GM19193 (cell line): ENCODE results near the gene NPSR1.

Experiments used
- POLR2A ChIP-seq: IDR thresholded peaks from 4 replicates; pipeline ENCODE4 v1.6.1; 2011; ENCODE audit not compliant: insufficient read depth, insufficient read length; ENCODE audit errors: extremely low read depth

Gene NPSR1

GRCh38 chr7:34657632-34658268, at the start of gene NPSR1:
TSS of gene NPSR1 (plus strand) at chr7:34658218. CDS start at chr7:34658413, 195 bp downstream.
- no peak for TF ChIP-seq POLR2A

- no peak for TF ChIP-seq POLR2A
Measured at GRCh38 chr7:34612661-34613060, 45.4 kb upstream of the NPSR1 start.

GRCh38 chr7:34620425-34620824, 37.6 kb upstream of the NPSR1 start:
- TF ChIP-seq POLR2A, result no peak

- no peak for TF ChIP-seq POLR2A
Measured at GRCh38 chr7:34622182-34622581, 35.8 kb upstream of the NPSR1 start.

- TF ChIP-seq POLR2A, result no peak
Measured at GRCh38 chr7:34622771-34623250, 35.2 kb upstream of the NPSR1 start.

GRCh38 chr7:34652809-34653208, 5.2 kb upstream of the NPSR1 start:
- no peak for TF ChIP-seq POLR2A

GRCh38 chr7:34653787-34654186, 4.2 kb upstream of the NPSR1 start:
- TF ChIP-seq POLR2A, result no peak

GRCh38 chr7:34655384-34655783, 2.6 kb upstream of the NPSR1 start:
- TF ChIP-seq POLR2A, result no peak

- no peak for TF ChIP-seq POLR2A
Measured at GRCh38 chr7:34656041-34656440, 2.0 kb upstream of the NPSR1 start.

- TF ChIP-seq POLR2A, result no peak
Measured at GRCh38 chr7:34659472-34660075, 1.6 kb downstream of the NPSR1 start.

- TF ChIP-seq POLR2A, result no peak
Measured at GRCh38 chr7:34662058-34662708, 4.2 kb downstream of the NPSR1 start.

- TF ChIP-seq POLR2A, result no peak
Measured at GRCh38 chr7:34664755-34665154, 6.7 kb downstream of the NPSR1 start.

GRCh38 chr7:34672430-34672829, 14.4 kb downstream of the NPSR1 start:
- no peak for TF ChIP-seq POLR2A

GRCh38 chr7:34673066-34673465, 15.0 kb downstream of the NPSR1 start:
- no peak for TF ChIP-seq POLR2A

- TF ChIP-seq POLR2A, result no peak
Measured at GRCh38 chr7:34675749-34676374, 17.8 kb downstream of the NPSR1 start.
